Activated T-helper 1 cell treated with anti-CD3 and anti-CD28 coated beads, Interleukin-12 subunit alpha, Interleukin-12 subunit beta, Interleukin-2, Interleukin-4 antibody, amounts not matched to agents 30 ng/mL and 10 ng/mL and 1 ng/mL, durations not matched to agents 14 hours and 24 hours and 36 hours (primary cell): ENCODE measurements around the gene PLD3. TPM values are rescaled to one million over a fixed set of nuclear protein-coding genes. Genes with fewer than 3 reads are reported as not detected.
A peak's percentile ranks its signal among the peaks of the same experiment; 100 is the strongest.
"Not testable (repeated sequence)": the region's sequence is repeated elsewhere in the genome, so short reads cannot be mapped to it uniquely, and the experiment has no call there.

Experiments
- DNase-seq: peaks from one replicate; pipeline ENCODE4 v3.0.0; 2021; ENCODE audit warnings: low spot score
- H3K27ac Mint-ChIP-seq: one replicate; pipeline ENCODE4 v1.8.0; 2021; ENCODE audit warnings: mild to moderate bottlenecking, mixed read lengths
- H3K27me3 Mint-ChIP-seq: one replicate; pipeline ENCODE4 v1.8.0; 2022; ENCODE audit warnings: mild to moderate bottlenecking, moderate library complexity, mixed read lengths; ENCODE audit not compliant: insufficient read depth
- H3K36me3 Mint-ChIP-seq: one replicate; pipeline ENCODE4 v1.8.0; 2021; ENCODE audit warnings: low read depth, mixed read lengths
- H3K4me1 Mint-ChIP-seq: one replicate; pipeline ENCODE4 v1.8.0; 2021; ENCODE audit warnings: low read depth, mixed read lengths
- H3K4me3 Mint-ChIP-seq: one replicate; pipeline ENCODE4 v1.8.0; 2021; ENCODE audit warnings: mild to moderate bottlenecking, moderate library complexity, mixed read lengths
- H3K9me3 Mint-ChIP-seq: one replicate; pipeline ENCODE4 v1.8.0; 2021; ENCODE audit warnings: mixed read lengths
- intact Hi-C: fragments of 100-400 bp; cut with micrococcal nuclease; formaldehyde crosslinking; loops from one replicate; pipeline ENCODE4 v1.15.1; 2024
- total RNA-seq: library from RNA; stranded (reverse); gene quantifications from 2 replicates; pipeline ENCODE4 v1.2.3, GENCODE V29; 2022

PLD3 gene
- total RNA-seq, 1 donor from 2014 or later: 45.3 TPM

GRCh38 chr19:40320558-40320935 lies 27.9 kb upstream of the PLD3 start:
- no peak for DNase-seq
- Mint-ChIP-seq H3K9me3 (no peaks in the 10 kb centered on the region), H3K4me3 (no peak overlapping the region), H3K36me3 (peaks cover 22% of the 10 kb centered on the region), H3K27ac (peak overlapping the region; percentile 59), H3K27me3 (no peaks in the 10 kb centered on the region), H3K4me1 (no peaks in the 10 kb centered on the region)
- intact Hi-C loops: no loop called here

- Mint-ChIP-seq H3K4me3 (no peak overlapping the region), H3K9me3 (no peaks in the 10 kb centered on the region), H3K4me1 (no peaks in the 10 kb centered on the region), H3K27ac (no peak overlapping the region), H3K36me3 (peaks cover 26% of the 10 kb centered on the region), H3K27me3 (no peaks in the 10 kb centered on the region)
- DNase-seq: no peak
- intact Hi-C loops: no loop called here
Observed at GRCh38 chr19:40321076-40321475, 27.4 kb upstream of the PLD3 start.

GRCh38 chr19:40321566-40322270 lies 26.8 kb upstream of the PLD3 start:
- Mint-ChIP-seq H3K27me3 (no peaks in the 10 kb centered on the region), H3K9me3 (no peaks in the 10 kb centered on the region), H3K4me3 (no peak overlapping the region), H3K36me3 (peaks cover 27% of the 10 kb centered on the region), H3K27ac (no peak overlapping the region), H3K4me1 (no peaks in the 10 kb centered on the region)
- no peak for DNase-seq
- intact Hi-C loops: no loop called here

- intact Hi-C loops: no loop called here
- DNase-seq: no peak
- Mint-ChIP-seq H3K27me3 (no peaks in the 10 kb centered on the region), H3K4me3 (no peak overlapping the region), H3K9me3 (no peaks in the 10 kb centered on the region), H3K27ac (no peak overlapping the region), H3K4me1 (no peaks in the 10 kb centered on the region), H3K36me3 (peaks cover 27% of the 10 kb centered on the region)
Observed at GRCh38 chr19:40322271-40322610, 26.3 kb upstream of the PLD3 start.

- H3K4me1 Mint-ChIP-seq: no peaks in the 10 kb centered on the region
- no peaks in the 10 kb centered on the region for H3K27me3 Mint-ChIP-seq
- intact Hi-C loops: no loop called here
- H3K4me3 Mint-ChIP-seq: no peak overlapping the region
- peaks cover 25% of the 10 kb centered on the region for H3K36me3 Mint-ChIP-seq
- no peaks in the 10 kb centered on the region for H3K9me3 Mint-ChIP-seq
- no peak for DNase-seq
- H3K27ac Mint-ChIP-seq: no peak overlapping the region
Observed at GRCh38 chr19:40322951-40323615, 25.4 kb upstream of the PLD3 start.

GRCh38 chr19:40323705-40324104 lies 24.8 kb upstream of the PLD3 start:
- Mint-ChIP-seq H3K36me3 (peaks cover 28% of the 10 kb centered on the region), H3K9me3 (no peaks in the 10 kb centered on the region), H3K4me3 (no peak overlapping the region), H3K27ac (no peak overlapping the region), H3K27me3 (no peaks in the 10 kb centered on the region), H3K4me1 (no peaks in the 10 kb centered on the region)
- no peak for DNase-seq
- intact Hi-C loops: no loop called here

GRCh38 chr19:40326201-40326600 lies 22.3 kb upstream of the PLD3 start:
- no peak for DNase-seq
- H3K27me3 Mint-ChIP-seq: no peaks in the 10 kb centered on the region
- H3K27ac Mint-ChIP-seq: no peak overlapping the region
- intact Hi-C loops: no loop called here
- H3K36me3 Mint-ChIP-seq: peaks cover 36% of the 10 kb centered on the region
- H3K4me1 Mint-ChIP-seq: peaks cover 6% of the 10 kb centered on the region
- H3K9me3 Mint-ChIP-seq: no peaks in the 10 kb centered on the region
- H3K4me3 Mint-ChIP-seq: no peak overlapping the region

- no peak overlapping the region for H3K27ac Mint-ChIP-seq
- H3K4me1 Mint-ChIP-seq: peaks cover 6% of the 10 kb centered on the region
- intact Hi-C loops: no loop called here
- no peak overlapping the region for H3K4me3 Mint-ChIP-seq
- H3K27me3 Mint-ChIP-seq: no peaks in the 10 kb centered on the region
- DNase-seq: no peak
- no peaks in the 10 kb centered on the region for H3K9me3 Mint-ChIP-seq
- H3K36me3 Mint-ChIP-seq: peaks cover 27% of the 10 kb centered on the region
Observed at GRCh38 chr19:40331052-40331451, 17.4 kb upstream of the PLD3 start.

GRCh38 chr19:40332669-40333068 lies 15.8 kb upstream of the PLD3 start:
- DNase-seq: no peak
- no peaks in the 10 kb centered on the region for H3K27me3 Mint-ChIP-seq
- H3K36me3 Mint-ChIP-seq: peaks cover 26% of the 10 kb centered on the region
- no peak overlapping the region for H3K4me3 Mint-ChIP-seq
- H3K4me1 Mint-ChIP-seq: peaks cover 6% of the 10 kb centered on the region
- no peaks in the 10 kb centered on the region for H3K9me3 Mint-ChIP-seq
- H3K27ac Mint-ChIP-seq: no peak overlapping the region
- intact Hi-C loops: no loop called here

- DNase-seq, intact Hi-C loops, H3K4me1 Mint-ChIP-seq, H3K27ac Mint-ChIP-seq, H3K27me3 Mint-ChIP-seq, H3K4me3 Mint-ChIP-seq, H3K9me3 Mint-ChIP-seq: not testable (repeated sequence)
- H3K36me3 Mint-ChIP-seq: peaks cover 26% of the 10 kb centered on the region
Observed at GRCh38 chr19:40333083-40333482, 15.4 kb upstream of the PLD3 start.

GRCh38 chr19:40335101-40335500 lies 13.4 kb upstream of the PLD3 start:
- Mint-ChIP-seq H3K9me3 (no peaks in the 10 kb centered on the region), H3K27ac (no peak overlapping the region), H3K36me3 (peaks cover 17% of the 10 kb centered on the region), H3K4me1 (no peaks in the 10 kb centered on the region), H3K4me3 (no peak overlapping the region), H3K27me3 (no peaks in the 10 kb centered on the region)
- intact Hi-C loops: no loop called here
- no peak for DNase-seq

GRCh38 chr19:40335855-40336600 lies 12.5 kb upstream of the PLD3 start:
- no peak overlapping the region for H3K27ac Mint-ChIP-seq
- intact Hi-C loops: no loop called here
- no peak overlapping the region for H3K4me3 Mint-ChIP-seq
- no peak for DNase-seq
- H3K36me3 Mint-ChIP-seq: peaks cover 17% of the 10 kb centered on the region
- no peaks in the 10 kb centered on the region for H3K4me1 Mint-ChIP-seq
- H3K9me3 Mint-ChIP-seq: no peaks in the 10 kb centered on the region
- no peaks in the 10 kb centered on the region for H3K27me3 Mint-ChIP-seq

- intact Hi-C loops: no loop called here
- Mint-ChIP-seq H3K27me3 (no peaks in the 10 kb centered on the region), H3K36me3 (peaks cover 15% of the 10 kb centered on the region), H3K4me3 (no peak overlapping the region), H3K4me1 (no peaks in the 10 kb centered on the region), H3K27ac (no peak overlapping the region), H3K9me3 (no peaks in the 10 kb centered on the region)
- DNase-seq: no peak
Observed at GRCh38 chr19:40336601-40336900, 11.9 kb upstream of the PLD3 start.
